Activated CD4-positive, alpha-beta T cell treated with anti-CD3 and anti-CD28 coated beads for 36 hours (primary cell): ENCODE measurements around the gene KRT84. TPM values are rescaled to one million over a fixed set of nuclear protein-coding genes. Genes with fewer than 3 reads are reported as not detected.

Experiments
- ATAC-seq: fragments of 200-7000 bp; cut with Tn5 transposase; one replicate; pipeline ENCODE4 v1.10.0; 2021; ENCODE audit warnings: mild to moderate bottlenecking, moderate library complexity
- CTCF ChIA-PET: fragments of 350-600 bp; sonication (Branson Sonifier 250); formaldehyde crosslinking; loops from one replicate; lab custom pipeline; 2021; ENCODE audit warnings: antibody characterized with exemption; lab: Charles Lee
- POLR2A ChIA-PET: fragments of 350-600 bp; sonication (Branson Sonifier 250); formaldehyde crosslinking; loops from one replicate; lab custom pipeline; 2021; ENCODE audit warnings: antibody characterized with exemption, inconsistent platforms; lab: Charles Lee
- DNase-seq: peaks from one replicate; pipeline ENCODE4 v3.0.0-alpha.2; 2020
- H3K27ac Mint-ChIP-seq: one replicate; pipeline ENCODE4 v1.8.0; 2021; ENCODE audit warnings: mixed read lengths
- H3K27me3 Mint-ChIP-seq: one replicate; pipeline ENCODE4 v1.8.0; 2021; ENCODE audit warnings: mixed read lengths
- H3K36me3 Mint-ChIP-seq: one replicate; pipeline ENCODE4 v1.8.0; 2021; ENCODE audit warnings: low read depth, mixed read lengths
- H3K4me1 Mint-ChIP-seq: one replicate; pipeline ENCODE4 v1.8.0; 2021; ENCODE audit warnings: mixed read lengths
- H3K4me3 Mint-ChIP-seq: one replicate; pipeline ENCODE4 v1.8.0; 2021; ENCODE audit warnings: mild to moderate bottlenecking, moderate library complexity, mixed read lengths
- H3K9me3 Mint-ChIP-seq: one replicate; pipeline ENCODE4 v1.8.0; 2021; ENCODE audit warnings: low read depth, mixed read lengths
- intact Hi-C, 2 experiments: fragments of 100-400 bp; cut with DNase I in 1 of 2; cut with micrococcal nuclease in 1 of 2; formaldehyde crosslinking; loops; one replicate each; pipeline versions ENCODE4 v1.14.2 to v1.15.1; 2022 to 2024; cut with DNase I, micrococcal nuclease
- total RNA-seq, 2 experiments: library from RNA; stranded (reverse); gene quantifications; one replicate each; pipeline ENCODE4 v1.2.3, GENCODE V29; 2021

Gene KRT84
- total RNA-seq, 2 experiments from 2014 or later: not detected

GRCh38 chr12:52367876-52368275 lies 17.6 kb downstream of the KRT84 start:
- ATAC-seq (no peak), DNase-seq (no peak)
- H3K36me3 Mint-ChIP-seq: no peaks in the 10 kb centered on the region
- intact Hi-C loops: no loop called here
- peaks cover 6% of the 10 kb centered on the region for H3K27me3 Mint-ChIP-seq
- POLR2A ChIA-PET: interaction anchor here (0.5 kb wide), 1 partner anchor 24 kb away, joined by 3 read pairs; no protein-coding TSS in a partner anchor
- CTCF ChIA-PET: interaction anchor here (1.7 kb wide), 1 partner anchor 9 kb away, joined by 5 read pairs; no protein-coding TSS in a partner anchor
- H3K27ac Mint-ChIP-seq: no peak overlapping the region
- no peaks in the 10 kb centered on the region for H3K4me1 Mint-ChIP-seq
- H3K9me3 Mint-ChIP-seq: no peaks in the 10 kb centered on the region
- H3K4me3 Mint-ChIP-seq: no peak overlapping the region

GRCh38 chr12:52366738-52367485 lies 18.5 kb downstream of the KRT84 start, which contains the start of gene KRT85:
Gene KRT85 (minus strand): TSS chr12:52367481. CDS start chr12:52367405, 76 bp downstream.
- ATAC-seq (no peak), DNase-seq (no peak)
- POLR2A ChIA-PET: no interaction called here
- CTCF ChIA-PET: no interaction called here
- H3K4me3 Mint-ChIP-seq: no peak within 1 kb of the TSS
- no peaks in the 10 kb centered on the region for H3K4me1 Mint-ChIP-seq
- H3K9me3 Mint-ChIP-seq: no peaks in the 10 kb centered on the region
- H3K27ac Mint-ChIP-seq: no peak within 1 kb of the TSS
- H3K36me3 Mint-ChIP-seq: no peaks in the 10 kb centered on the region
- intact Hi-C loops: no loop called here
- H3K27me3 Mint-ChIP-seq: peaks cover 6% of the 10 kb centered on the region

DNA sequence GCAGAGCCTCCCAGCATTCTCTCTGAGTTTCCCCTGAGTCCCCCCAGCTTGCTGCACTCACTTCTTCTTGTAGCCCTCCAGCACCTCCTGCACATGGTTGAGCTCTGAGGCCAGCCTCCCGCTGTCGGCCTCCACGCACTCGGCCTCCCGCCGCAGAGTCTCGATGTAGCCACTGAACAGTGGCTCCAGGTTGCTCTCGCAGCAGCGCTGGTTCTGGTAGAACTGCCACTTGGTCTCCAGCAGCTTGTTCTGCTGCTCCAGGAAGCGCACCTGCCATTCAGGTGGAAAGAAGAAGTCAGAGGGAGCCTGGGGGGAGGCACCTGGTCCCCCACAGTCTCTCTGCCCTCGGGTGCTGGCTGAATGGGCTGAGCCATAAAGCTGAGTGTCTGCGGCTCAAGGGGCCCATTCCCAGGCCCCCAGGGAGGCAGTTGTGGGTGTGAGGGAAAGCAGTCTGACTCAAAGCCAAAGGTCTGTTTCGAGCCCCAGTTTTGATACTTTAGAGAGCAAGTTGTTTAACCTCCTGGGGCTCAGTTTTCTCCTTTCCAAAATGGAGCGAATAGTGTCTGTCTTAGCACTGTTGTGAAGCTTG lies 20.5 kb downstream of the KRT84 start:
- ATAC-seq: no peak
- intact Hi-C loops: no loop called here
- DNase-seq: no peak
- Mint-ChIP-seq H3K4me3 (no peak overlapping the region), H3K9me3 (no peaks in the 10 kb centered on the region), H3K36me3 (no peaks in the 10 kb centered on the region), H3K27ac (no peak overlapping the region), H3K27me3 (peaks cover 3% of the 10 kb centered on the region), H3K4me1 (no peaks in the 10 kb centered on the region)
- POLR2A ChIA-PET: no interaction called here
- CTCF ChIA-PET: interaction anchor here (0.6 to 1.2 kb wide), 4 partner anchors 25 to 956 kb away, joined by 3 to 5 read pairs (median 3); partner anchors contain the start of gene AAAS

DNA sequence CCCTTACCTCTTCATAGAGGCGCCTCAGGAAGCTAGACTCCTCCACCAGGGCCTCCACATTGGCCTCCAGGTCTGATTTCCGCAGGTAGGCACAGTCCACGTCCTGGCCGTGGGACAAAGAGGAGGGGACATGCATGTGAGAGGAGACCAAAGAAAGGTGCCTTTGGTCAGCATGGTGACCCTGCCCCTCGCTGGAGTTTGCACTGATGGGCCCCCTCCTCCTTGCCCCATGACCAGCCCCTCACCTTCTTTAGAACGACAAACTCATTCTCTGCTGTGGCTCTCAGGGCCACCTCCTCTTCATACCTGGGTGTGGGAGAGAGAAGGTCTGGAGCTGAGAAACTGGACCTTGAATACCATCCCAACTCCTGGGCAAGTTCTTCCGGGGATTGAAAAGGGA lies 21.4 kb downstream of the KRT84 start:
- CTCF ChIA-PET: interaction anchor here (0.6 to 1.3 kb wide), 3 partner anchors 24 to 557 kb away, joined by 3 to 4 read pairs (median 3); no protein-coding TSS in a partner anchor
- Mint-ChIP-seq H3K4me1 (peaks cover 6% of the 10 kb centered on the region), H3K9me3 (no peaks in the 10 kb centered on the region), H3K27me3 (peaks cover 3% of the 10 kb centered on the region), H3K36me3 (no peaks in the 10 kb centered on the region), H3K27ac (no peak overlapping the region), H3K4me3 (no peak overlapping the region)
- POLR2A ChIA-PET: no interaction called here
- intact Hi-C loops: no loop called here
- ATAC-seq (no peak), DNase-seq (no peak)

DNA sequence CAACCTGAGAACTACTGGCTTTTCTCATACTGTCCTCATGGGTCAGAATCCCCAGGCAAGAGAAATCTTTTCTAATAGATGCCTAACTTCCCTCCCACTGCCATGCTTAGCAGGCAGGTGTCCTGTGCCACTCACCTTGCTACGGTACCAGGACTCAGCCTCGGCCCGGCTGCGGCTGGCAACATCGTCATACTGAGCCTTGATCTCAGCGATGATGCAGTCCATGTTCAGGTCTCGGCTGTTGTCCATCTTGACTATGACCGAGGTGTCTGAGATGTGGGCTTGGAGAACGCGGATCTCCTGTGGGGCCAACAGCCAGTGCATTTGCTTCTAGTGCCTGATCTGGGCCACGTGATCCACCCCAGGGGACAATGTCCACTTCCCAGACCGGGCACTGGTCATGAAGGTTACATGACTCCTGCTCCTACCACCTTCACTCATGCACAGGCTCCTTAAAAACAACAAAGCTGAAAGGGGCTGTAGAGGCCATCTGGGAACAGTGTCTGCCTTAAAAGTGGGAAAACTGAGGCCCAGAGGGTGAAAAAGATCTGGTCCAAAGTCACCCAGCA lies 22.3 kb downstream of the KRT84 start:
- Mint-ChIP-seq H3K4me1 (peaks cover 14% of the 10 kb centered on the region), H3K36me3 (no peaks in the 10 kb centered on the region), H3K4me3 (no peak overlapping the region), H3K27ac (no peak overlapping the region), H3K27me3 (peaks cover 3% of the 10 kb centered on the region), H3K9me3 (no peaks in the 10 kb centered on the region)
- ChIA-PET CTCF (interaction anchor here (0.6 to 1.3 kb wide), 2 partner anchors 522 to 558 kb away, joined by 3 to 4 read pairs; no protein-coding TSS in a partner anchor), POLR2A (no interaction called here)
- ATAC-seq (no peak), DNase-seq (no peak)
- intact Hi-C loops: no loop called here

- ATAC-seq: no peak
- Mint-ChIP-seq H3K4me1 (peaks cover 17% of the 10 kb centered on the region), H3K27me3 (peaks cover 3% of the 10 kb centered on the region), H3K9me3 (no peaks in the 10 kb centered on the region), H3K27ac (no peak overlapping the region), H3K36me3 (no peaks in the 10 kb centered on the region), H3K4me3 (no peak overlapping the region)
- peak; percentile 29 for DNase-seq
- ChIA-PET POLR2A (no interaction called here), CTCF (interaction anchor here (0.6 to 1.8 kb wide), 6 partner anchors 8 to 185 kb away, joined by 3 to 9 read pairs (median 3); no protein-coding TSS in a partner anchor)
- intact Hi-C loops: no loop called here
Measured at GRCh38 chr12:52362118-52362726, 23.2 kb downstream of the KRT84 start.

GRCh38 chr12:52361553-52361952 lies 23.9 kb downstream of the KRT84 start:
- H3K4me3 Mint-ChIP-seq: no peak overlapping the region
- H3K9me3 Mint-ChIP-seq: no peaks in the 10 kb centered on the region
- no peak overlapping the region for H3K27ac Mint-ChIP-seq
- intact Hi-C loops: no loop called here
- DNase-seq (no peak), ATAC-seq (no peak)
- CTCF ChIA-PET: interaction anchor here (0.7 to 1.8 kb wide), 7 partner anchors 9 to 184 kb away, joined by 3 to 9 read pairs (median 3); no protein-coding TSS in a partner anchor
- peaks cover 17% of the 10 kb centered on the region for H3K4me1 Mint-ChIP-seq
- H3K27me3 Mint-ChIP-seq: peaks cover 2% of the 10 kb centered on the region
- POLR2A ChIA-PET: no interaction called here
- H3K36me3 Mint-ChIP-seq: no peaks in the 10 kb centered on the region

DNA sequence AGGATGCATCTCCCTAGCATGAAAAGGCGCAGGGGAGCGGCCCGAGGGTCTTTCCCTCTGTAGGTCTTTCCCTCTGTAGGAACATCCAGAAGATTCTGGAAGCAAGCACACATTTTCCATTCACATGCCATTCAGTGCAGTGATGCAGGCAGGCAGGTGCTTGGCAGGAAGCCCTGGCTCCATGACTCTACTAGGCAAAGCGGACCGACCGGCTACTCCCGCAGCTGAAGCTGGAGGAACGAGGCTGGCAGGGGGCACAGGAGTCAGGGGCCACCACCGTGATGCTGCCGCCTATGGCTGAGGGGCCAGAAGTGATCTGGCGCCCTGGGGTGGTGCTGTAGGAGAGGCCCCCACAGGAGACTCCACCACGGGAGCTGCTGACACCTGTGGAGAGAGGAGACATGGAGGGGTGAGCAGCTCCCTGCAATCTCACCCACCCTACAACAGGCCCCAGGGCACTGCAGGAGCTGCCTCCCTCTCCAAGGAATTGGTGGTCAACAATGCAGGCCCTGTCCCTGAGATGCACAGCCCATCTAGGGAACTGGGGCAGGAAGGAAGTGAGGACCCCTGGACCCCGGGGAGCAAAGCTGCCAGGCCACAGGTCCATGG lies 24.7 kb downstream of the KRT84 start:
- intact Hi-C loops: no loop called here
- ATAC-seq (no peak), DNase-seq (no peak)
- H3K4me3 Mint-ChIP-seq: no peak overlapping the region
- ChIA-PET CTCF (interaction anchor here (0.6 to 1.8 kb wide), 4 partner anchors 9 to 139 kb away, joined by 3 to 9 read pairs (median 3); no protein-coding TSS in a partner anchor), POLR2A (no interaction called here)
- no peaks in the 10 kb centered on the region for H3K27me3 Mint-ChIP-seq
- H3K4me1 Mint-ChIP-seq: peaks cover 17% of the 10 kb centered on the region
- H3K36me3 Mint-ChIP-seq: no peaks in the 10 kb centered on the region
- H3K9me3 Mint-ChIP-seq: no peaks in the 10 kb centered on the region
- H3K27ac Mint-ChIP-seq: no peak overlapping the region

- DNase-seq: no peak
- CTCF ChIA-PET: interaction anchor here (1.1 to 1.9 kb wide), 2 partner anchors 13 to 18 kb away, joined by 3 to 9 read pairs; no protein-coding TSS in a partner anchor
Measured at GRCh38 chr12:52360106-52360662, 25.3 kb downstream of the KRT84 start.

DNA sequence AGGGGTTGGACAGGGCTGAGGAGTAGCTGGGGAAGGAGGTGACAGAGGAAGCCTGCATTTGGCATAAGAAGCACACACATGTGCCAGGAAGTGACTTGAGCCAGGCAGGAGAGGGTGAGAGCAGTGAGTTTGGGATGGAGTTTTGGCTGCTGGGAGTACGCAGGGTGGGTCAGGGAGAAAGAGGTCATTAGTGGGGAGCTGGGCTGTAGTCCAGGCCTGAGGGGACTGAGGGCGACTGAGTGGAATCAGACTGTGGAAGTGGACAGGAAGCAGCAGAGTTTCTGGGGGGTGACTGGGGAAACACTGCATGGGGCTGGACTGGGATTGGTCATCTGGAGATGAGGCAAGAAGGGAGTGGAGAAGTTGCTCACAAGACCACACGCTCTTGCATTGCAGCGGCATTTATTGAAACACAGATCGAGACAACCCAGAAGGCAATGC lies 25.8 kb downstream of the KRT84 start:
- Mint-ChIP-seq H3K4me1 (peaks cover 17% of the 10 kb centered on the region), H3K27ac (peak overlapping the region; percentile 44), H3K27me3 (no peaks in the 10 kb centered on the region), H3K4me3 (no peak overlapping the region), H3K36me3 (no peaks in the 10 kb centered on the region), H3K9me3 (no peaks in the 10 kb centered on the region)
- ChIA-PET POLR2A (no interaction called here), CTCF (interaction anchor here (1.8 to 1.9 kb wide), 2 partner anchors 9 to 13 kb away, joined by 5 to 9 read pairs; no protein-coding TSS in a partner anchor)
- ATAC-seq (no peak), DNase-seq (no peak)
- intact Hi-C loops: no loop called here

More at GRCh38 chr12:52360106-52360662, 25.3 kb downstream of the KRT84 start:
- no peak for ATAC-seq
- H3K4me3 Mint-ChIP-seq: no peak overlapping the region
- no peaks in the 10 kb centered on the region for H3K27me3 Mint-ChIP-seq
- H3K36me3 Mint-ChIP-seq: no peaks in the 10 kb centered on the region
- H3K4me1 Mint-ChIP-seq: peaks cover 17% of the 10 kb centered on the region
- H3K27ac Mint-ChIP-seq: no peak overlapping the region
- no peaks in the 10 kb centered on the region for H3K9me3 Mint-ChIP-seq
- intact Hi-C loops: no loop called here
- POLR2A ChIA-PET: no interaction called here
